Measurements from ENCODE around the gene OR5L1.

Gene OR5L1

GRCh38 chr11:55811067-55811466 lies at the start of gene OR5L1:
Gene OR5L1, plus strand, starts transcription at chr11:55811367. Its CDS starts 100 bp downstream, at chr11:55811467.
- DNase-seq (ENCODE audit: low spot score), result no peak

GRCh38 chr11:55773138-55773537 lies 38.0 kb upstream of the OR5L1 start, which contains the start of gene OR5D13:
Gene OR5D13, plus strand, starts transcription at chr11:55773438. Its CDS starts 0 bp downstream, at chr11:55773438.
- DNase-seq (ENCODE audit: low spot score), result no peak

- no peak for DNase-seq (ENCODE audit: low spot score)
These were observed 19.6 kb upstream of the OR5L1 start for GRCh38 chr11:55791606-55792005.

GRCh38 chr11:55793321-55793720 lies 17.8 kb upstream of the OR5L1 start:
- DNase-seq (ENCODE audit: low spot score), result no peak

- DNase-seq (ENCODE audit: low spot score), result no peak
These were observed 15.9 kb upstream of the OR5L1 start, which contains the start of gene OR5D14 for GRCh38 chr11:55795256-55795655. Gene OR5D14, plus strand, starts transcription at chr11:55795556. Its CDS starts 0 bp downstream, at chr11:55795556.

GRCh38 chr11:55806248-55806647 lies 4.9 kb upstream of the OR5L1 start:
- no peak for DNase-seq (ENCODE audit: low spot score)

GRCh38 chr11:55819330-55819729 lies 8.2 kb downstream of the OR5L1 start, which contains the start of gene OR5D18:
Gene OR5D18, plus strand, starts transcription at chr11:55819630. Its CDS starts 0 bp downstream, at chr11:55819630.
- no peak for DNase-seq (ENCODE audit: low spot score)

GRCh38 chr11:55826919-55827318 lies 15.8 kb downstream of the OR5L1 start, which contains the start of gene OR5L2:
Gene OR5L2, plus strand, starts transcription at chr11:55827219. Its CDS starts 0 bp downstream, at chr11:55827219.
- DNase-seq (ENCODE audit: low spot score), result no peak

- DNase-seq (ENCODE audit: low spot score), result no peak
These were observed 27.3 kb downstream of the OR5L1 start, which contains the start of gene OR5D16 for GRCh38 chr11:55838452-55838851. Gene OR5D16, plus strand, starts transcription at chr11:55838752. Its CDS starts 0 bp downstream, at chr11:55838752.

GRCh38 chr11:55847453-55847852 lies 36.3 kb downstream of the OR5L1 start:
- DNase-seq (ENCODE audit: low spot score), result no peak

GRCh38 chr11:55849037-55849436 lies 37.9 kb downstream of the OR5L1 start:
- DNase-seq (ENCODE audit: low spot score), result no peak

- DNase-seq (ENCODE audit: low spot score), result no peak
These were observed 41.0 kb downstream of the OR5L1 start for GRCh38 chr11:55852141-55852540.

- DNase-seq (ENCODE audit: low spot score), result no peak
These were observed 43.5 kb downstream of the OR5L1 start for GRCh38 chr11:55854704-55855103.
